HEK293T (cell line): Measurements from ENCODE around the gene VTI1A.

Experiments
- ARNT ChIP-seq: fragments of 450-650 bp; IDR thresholded peaks from 2 replicates; pipeline ENCODE4 v1.6.1; 2017; ENCODE audit warnings: mild to moderate bottlenecking
- BHLHE40 ChIP-seq: fragments of 450-650 bp; IDR thresholded peaks from 2 replicates; pipeline ENCODE4 v1.6.1; 2016; ENCODE audit warnings: mild to moderate bottlenecking, moderate library complexity, borderline replicate concordance
- ELF4 ChIP-seq: fragments of 450-650 bp; IDR thresholded peaks from 2 replicates; pipeline ENCODE4 v1.6.1; 2017; ENCODE audit warnings: antibody characterized with exemption
- FOXA1 ChIP-seq: fragments of 450-650 bp; IDR thresholded peaks from 2 replicates; pipeline ENCODE4 v1.6.1; 2016; ENCODE audit warnings: mild to moderate bottlenecking
- FOXK2 ChIP-seq: fragments of 450-650 bp; IDR thresholded peaks from 2 replicates; pipeline ENCODE4 v1.6.1; 2016; ENCODE audit warnings: mild to moderate bottlenecking
- FOXM1 ChIP-seq: fragments of 450-650 bp; IDR thresholded peaks from 2 replicates; pipeline ENCODE4 v1.6.1; 2017; ENCODE audit warnings: mild to moderate bottlenecking, borderline replicate concordance
- HDGF ChIP-seq: fragments of 450-650 bp; IDR thresholded peaks from 2 replicates; pipeline ENCODE4 v1.6.1; 2017; ENCODE audit warnings: antibody characterized with exemption, borderline replicate concordance
- L3MBTL2 ChIP-seq: fragments of 450-650 bp; conservative IDR thresholded peaks from 2 replicates; pipeline ENCODE4 v1.6.1; 2016; ENCODE audit warnings: mild to moderate bottlenecking
- LEF1 ChIP-seq: fragments of 450-650 bp; IDR thresholded peaks from 2 replicates; pipeline ENCODE4 v1.6.1; 2017; ENCODE audit warnings: mild to moderate bottlenecking, borderline replicate concordance
- NFRKB ChIP-seq: fragments of 450-650 bp; IDR thresholded peaks from 2 replicates; pipeline ENCODE4 v1.6.1; 2016; ENCODE audit warnings: mild to moderate bottlenecking, moderate library complexity
- SP1 ChIP-seq: fragments of 450-650 bp; IDR thresholded peaks from 2 replicates; pipeline ENCODE4 v1.6.1; 2017
- SUZ12 ChIP-seq: fragments of 450-650 bp; IDR thresholded peaks from 2 replicates; pipeline ENCODE4 v1.6.1; 2016; ENCODE audit warnings: mild to moderate bottlenecking
- ZNF384 ChIP-seq: fragments of 450-650 bp; IDR thresholded peaks from 2 replicates; pipeline ENCODE4 v1.6.1; 2016
- TF ChIP-seq, protein P1 (sequence below): fragments of 450-650 bp; IDR thresholded peaks from 2 replicates; pipeline ENCODE4 v1.6.1; 2016

GRCh38 chr10:112771733-112772132 lies 324.7 kb downstream of the VTI1A start:
- TF ChIP-seq SP1 (no peak), BHLHE40 (no peak), SUZ12 (no peak), L3MBTL2 (no peak), FOXA1 (no peak), LEF1 (no peak), FOXM1 (no peak), FOXK2 (no peak), HDGF (no peak), ZNF384 (no peak), NFRKB (no peak), ARNT (no peak), ELF4 (no peak)
- TF ChIP-seq, protein P1, sequence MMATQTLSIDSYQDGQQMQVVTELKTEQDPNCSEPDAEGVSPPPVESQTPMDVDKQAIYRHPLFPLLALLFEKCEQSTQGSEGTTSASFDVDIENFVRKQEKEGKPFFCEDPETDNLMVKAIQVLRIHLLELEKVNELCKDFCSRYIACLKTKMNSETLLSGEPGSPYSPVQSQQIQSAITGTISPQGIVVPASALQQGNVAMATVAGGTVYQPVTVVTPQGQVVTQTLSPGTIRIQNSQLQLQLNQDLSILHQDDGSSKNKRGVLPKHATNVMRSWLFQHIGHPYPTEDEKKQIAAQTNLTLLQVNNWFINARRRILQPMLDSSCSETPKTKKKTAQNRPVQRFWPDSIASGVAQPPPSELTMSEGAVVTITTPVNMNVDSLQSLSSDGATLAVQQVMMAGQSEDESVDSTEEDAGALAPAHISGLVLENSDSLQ, result no peak
